ENCODE data around the gene TTLL5.

DNA sequence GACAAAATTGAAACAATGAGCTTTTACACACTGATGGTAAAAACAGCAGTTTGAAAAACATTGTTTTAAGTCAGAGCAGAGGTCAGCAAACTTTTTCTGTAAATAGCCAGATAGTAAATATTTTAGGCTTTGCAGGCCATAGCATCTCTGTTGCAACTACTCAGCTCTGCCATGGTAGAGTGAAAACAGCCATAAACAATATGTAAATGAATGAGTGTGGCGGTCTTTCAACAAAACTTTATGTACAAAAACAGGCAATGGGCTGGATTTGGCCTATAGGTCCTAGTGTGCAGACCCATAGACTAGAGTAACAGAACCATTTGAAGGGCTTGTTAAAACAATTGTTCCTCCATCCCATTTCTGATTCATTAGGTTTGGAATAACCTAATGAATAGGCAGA is 205.9 kb downstream of the TTLL5 start:
- no peak for TF ChIP-seq SP1 (IDR thresholded peaks at IDR 0.05)
- TF ChIP-seq NFRKB (IDR thresholded peaks at IDR 0.05), result no peak
- TF ChIP-seq BHLHE40 (IDR thresholded peaks at IDR 0.05; ENCODE audit: borderline replicate concordance), result no peak
- TF ChIP-seq TARDBP (IDR thresholded peaks at IDR 0.05), result no peak
- no peak for TF ChIP-seq PKNOX1 (IDR thresholded peaks at IDR 0.05)

All from HEK293T (cell line).